Caco-2 (cell line): ENCODE measurements around the gene ATP8B2. TPM values are rescaled to one million over a fixed set of nuclear protein-coding genes. Genes with fewer than 3 reads are reported as not detected.

ENCODE experiments used
- BruUV-seq: library from RNA; stranded (reverse); fragments of 400-500 nt; replicated peaks from 2 replicates; lab custom pipeline; 2021; lab: Mats Ljungman, UMichigan
- CTCF ChIA-PET: fragments of 300-600 bp; sonication (Branson Sonifier 250); formaldehyde crosslinking; loops from one replicate; lab custom pipeline; 2022; ENCODE audit warnings: antibody characterized with exemption; lab: Charles Lee
- POLR2A ChIA-PET: fragments of 300-600 bp; sonication (Branson Sonifier 250); formaldehyde crosslinking; loops from one replicate; lab custom pipeline; 2022; ENCODE audit warnings: antibody characterized with exemption; lab: Charles Lee
- DNase-seq, 2 experiments: peaks; one replicate each; pipeline versions ENCODE4 v3.0.0 to v3.0.0-alpha.2; 2020 to 2022
- H3K27me3 ChIP-seq: replicated peaks from 2 replicates; pipeline ENCODE4 v1.6.0; 2011; ENCODE audit warnings: low read length; ENCODE audit not compliant: control insufficient read depth, insufficient read depth
- H3K36me3 ChIP-seq: 2 replicates; pipeline ENCODE4 v1.5.1; 2011; ENCODE audit warnings: low read length; ENCODE audit not compliant: control insufficient read depth, insufficient read depth
- H3K4me1 ChIP-seq: fragments of 250-450 bp; sonication (Bioruptor Pico); 2 replicates; pipeline ENCODE4 v1.5.1; 2020; ENCODE audit warnings: mild to moderate bottlenecking
- H3K4me3 ChIP-seq: 2 replicates; pipeline ENCODE4 v1.5.1; 2011; ENCODE audit warnings: low read depth, mild to moderate bottlenecking, control low read depth, low read length
- H3K9me3 ChIP-seq: fragments of 250-450 bp; sonication (Bioruptor Pico); 2 replicates; pipeline ENCODE4 v1.5.1; 2020; ENCODE audit warnings: mild to moderate bottlenecking, moderate library complexity
- H3K27ac Mint-ChIP-seq: one replicate; pipeline ENCODE4 v1.8.0; 2022; ENCODE audit warnings: mixed read lengths; ENCODE audit not compliant: unreplicated experiment
- H3K27me3 Mint-ChIP-seq: one replicate; pipeline ENCODE4 v1.8.0; 2022; ENCODE audit warnings: mixed read lengths; ENCODE audit not compliant: insufficient read depth, unreplicated experiment
- H3K36me3 Mint-ChIP-seq: one replicate; pipeline ENCODE4 v1.8.0; 2022; ENCODE audit warnings: mild to moderate bottlenecking, mixed read lengths; ENCODE audit not compliant: insufficient read depth, unreplicated experiment
- H3K4me1 Mint-ChIP-seq: one replicate; pipeline ENCODE4 v1.8.0; 2022; ENCODE audit warnings: low read depth, mixed read lengths; ENCODE audit not compliant: unreplicated experiment
- H3K4me3 Mint-ChIP-seq: one replicate; pipeline ENCODE4 v1.8.0; 2022; ENCODE audit warnings: mild to moderate bottlenecking, moderate library complexity, mixed read lengths; ENCODE audit not compliant: unreplicated experiment
- H3K9me3 Mint-ChIP-seq: one replicate; pipeline ENCODE4 v1.8.0; 2022; ENCODE audit warnings: mixed read lengths; ENCODE audit not compliant: unreplicated experiment
- intact Hi-C: fragments of 100-400 bp; cut with micrococcal nuclease; formaldehyde crosslinking; loops from one replicate; pipeline ENCODE4 v1.10.0; 2022; ENCODE audit not compliant: unreplicated experiment
- total RNA-seq: library from RNA; stranded (reverse); gene quantifications from 2 replicates; pipeline ENCODE4 v1.2.3, GENCODE V29; 2022
- TF ChIP-seq, protein P1 (sequence below), 2 experiments: fragments of 200-600 bp in 1 of 2; IDR thresholded peaks; 1 replicate in 1 of 2; 2 replicates in 1 of 2; pipeline versions ENCODE4 v1.5.1 to v1.8.0; 2011 to 2022; ENCODE audit warnings: antibody characterized with exemption in 1 of 2, control low read depth in 1 of 2, inconsistent platforms in 1 of 2, low read depth in 1 of 2, low read length in 1 of 2, mild to moderate bottlenecking in 1 of 2, moderate library complexity in 1 of 2; ENCODE audit not compliant: insufficient read depth in 1 of 2, severe bottlenecking in 1 of 2, unreplicated experiment in 1 of 2

ATP8B2 gene
- total RNA-seq, 1 experiment from 2014 or later = 10.5 TPM

- BruUV-seq = no TSS peak
- POLR2A ChIA-PET = no interaction called here
- Histone ChIP-seq H3K4me3 (no peak overlapping the region), H3K4me1 (no peaks in the 10 kb centered on the region), H3K36me3 (0 out of 2 replicates have a peak, but pooled peaks cover 3% of the 10 kb centered on the region), H3K9me3 (no peaks in the 10 kb centered on the region), H3K27me3 (no peaks in the 10 kb centered on the region)
- Mint-ChIP-seq H3K9me3 (no peaks in the 10 kb centered on the region), H3K36me3 (peaks cover 6% of the 10 kb centered on the region), H3K27ac (no peak overlapping the region), H3K27me3 (no peaks in the 10 kb centered on the region), H3K4me3 (no peak overlapping the region), H3K4me1 (no peaks in the 10 kb centered on the region)
- CTCF ChIA-PET = interaction anchor here (0.6 kb wide), 1 partner anchor 103 kb away, joined by 5 read pairs; no protein-coding TSS in a partner anchor
- DNase-seq = no peak
- TF ChIP-seq, protein P1, sequence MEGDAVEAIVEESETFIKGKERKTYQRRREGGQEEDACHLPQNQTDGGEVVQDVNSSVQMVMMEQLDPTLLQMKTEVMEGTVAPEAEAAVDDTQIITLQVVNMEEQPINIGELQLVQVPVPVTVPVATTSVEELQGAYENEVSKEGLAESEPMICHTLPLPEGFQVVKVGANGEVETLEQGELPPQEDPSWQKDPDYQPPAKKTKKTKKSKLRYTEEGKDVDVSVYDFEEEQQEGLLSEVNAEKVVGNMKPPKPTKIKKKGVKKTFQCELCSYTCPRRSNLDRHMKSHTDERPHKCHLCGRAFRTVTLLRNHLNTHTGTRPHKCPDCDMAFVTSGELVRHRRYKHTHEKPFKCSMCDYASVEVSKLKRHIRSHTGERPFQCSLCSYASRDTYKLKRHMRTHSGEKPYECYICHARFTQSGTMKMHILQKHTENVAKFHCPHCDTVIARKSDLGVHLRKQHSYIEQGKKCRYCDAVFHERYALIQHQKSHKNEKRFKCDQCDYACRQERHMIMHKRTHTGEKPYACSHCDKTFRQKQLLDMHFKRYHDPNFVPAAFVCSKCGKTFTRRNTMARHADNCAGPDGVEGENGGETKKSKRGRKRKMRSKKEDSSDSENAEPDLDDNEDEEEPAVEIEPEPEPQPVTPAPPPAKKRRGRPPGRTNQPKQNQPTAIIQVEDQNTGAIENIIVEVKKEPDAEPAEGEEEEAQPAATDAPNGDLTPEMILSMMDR (IDR thresholded peaks at IDR 0.05; ENCODE audit: insufficient read depth in 1 of 2, low read depth in 1 of 2, low read length in 1 of 2, severe bottlenecking in 1 of 2, unreplicated experiment in 1 of 2) = no peak
- intact Hi-C loops = no loop called here
Measured at GRCh38 chr1:154346276-154346917, 21.1 kb downstream of the ATP8B2 start.

GRCh38 chr1:154347961-154348360 is 22.6 kb downstream of the ATP8B2 start:
- intact Hi-C loops = no loop called here
- ChIA-PET POLR2A (no interaction called here), CTCF (interaction anchor here (0.7 to 1.3 kb wide), 4 partner anchors 13 to 76 kb away, joined by 3 to 5 read pairs (median 4); no protein-coding TSS in a partner anchor)
- no peaks in the 10 kb centered on the region for H3K9me3 ChIP-seq
- H3K4me3 ChIP-seq = no peak overlapping the region
- no peaks in the 10 kb centered on the region for H3K27me3 ChIP-seq
- Mint-ChIP-seq H3K4me3 (no peak overlapping the region), H3K27me3 (no peaks in the 10 kb centered on the region), H3K9me3 (no peaks in the 10 kb centered on the region), H3K4me1 (peaks cover 6% of the 10 kb centered on the region), H3K36me3 (peaks cover 5% of the 10 kb centered on the region), H3K27ac (no peak overlapping the region)
- no TSS peak for BruUV-seq
- no peaks in the 10 kb centered on the region; the same call in 1 of the 2 replicates for H3K4me1 ChIP-seq
- 0 out of 2 replicates have a peak, but pooled peaks cover 3% of the 10 kb centered on the region for H3K36me3 ChIP-seq
- DNase-seq = no peak
- TF ChIP-seq, protein P1 (IDR thresholded peaks at IDR 0.05; ENCODE audit: insufficient read depth in 1 of 2, low read depth in 1 of 2, low read length in 1 of 2, severe bottlenecking in 1 of 2, unreplicated experiment in 1 of 2) = no peak

DNA sequence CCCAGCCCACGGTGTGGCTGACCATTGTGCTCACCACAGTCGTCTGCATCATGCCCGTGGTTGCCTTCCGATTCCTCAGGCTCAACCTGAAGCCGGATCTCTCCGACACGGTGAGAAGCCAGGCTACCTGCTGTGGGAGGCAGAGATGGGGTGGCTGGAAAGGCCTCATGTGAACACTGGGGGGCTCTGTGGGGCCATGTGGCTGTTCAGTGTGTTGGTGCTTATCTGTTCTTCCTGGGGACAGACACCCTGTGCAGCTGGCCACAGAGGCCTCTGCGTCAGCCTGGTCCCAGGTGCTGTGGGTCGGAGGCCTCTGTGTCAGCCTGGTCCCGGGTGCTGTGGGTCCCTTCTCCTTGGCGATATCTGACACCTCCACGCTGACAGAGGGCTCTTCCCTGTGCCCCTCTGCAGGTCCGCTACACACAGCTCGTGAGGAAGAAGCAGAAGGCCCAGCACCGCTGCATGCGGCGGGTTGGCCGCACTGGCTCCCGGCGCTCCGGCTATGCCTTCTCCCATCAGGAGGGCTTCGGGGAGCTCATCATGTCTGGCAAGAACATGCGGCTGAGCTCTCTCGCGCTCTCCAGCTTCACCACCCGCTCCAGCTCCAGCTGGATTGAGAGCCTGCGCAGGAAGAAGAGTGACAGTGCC is 23.2 kb downstream of the ATP8B2 start:
- peaks cover 3% of the 10 kb centered on the region for H3K4me1 ChIP-seq
- no peak overlapping the region for H3K4me3 Mint-ChIP-seq
- no peaks in the 10 kb centered on the region for H3K27me3 Mint-ChIP-seq
- no TSS peak for BruUV-seq
- intact Hi-C loops = no loop called here
- no peak overlapping the region for H3K4me3 ChIP-seq
- H3K9me3 Mint-ChIP-seq = no peaks in the 10 kb centered on the region
- TF ChIP-seq, protein P1 (IDR thresholded peaks at IDR 0.05; ENCODE audit: insufficient read depth in 1 of 2, low read depth in 1 of 2, low read length in 1 of 2, severe bottlenecking in 1 of 2, unreplicated experiment in 1 of 2) = peak in 1 of 2 experiments; percentile 57
- H3K4me1 Mint-ChIP-seq = peaks cover 11% of the 10 kb centered on the region
- H3K36me3 Mint-ChIP-seq = peaks cover 5% of the 10 kb centered on the region
- peak in 1 of 2 experiments; percentile 46 for DNase-seq
- no peaks in the 10 kb centered on the region for H3K27me3 ChIP-seq
- ChIA-PET CTCF (interaction anchor here (0.7 to 1.1 kb wide), 4 partner anchors 14 to 76 kb away, joined by 3 to 5 read pairs (median 4); no protein-coding TSS in a partner anchor), POLR2A (no interaction called here)
- H3K36me3 ChIP-seq = 0 out of 2 replicates have a peak, but pooled peaks cover 3% of the 10 kb centered on the region
- H3K9me3 ChIP-seq = no peaks in the 10 kb centered on the region
- H3K27ac Mint-ChIP-seq = no peak overlapping the region
